ENCODE results near the gene KCNAB2.

DNA sequence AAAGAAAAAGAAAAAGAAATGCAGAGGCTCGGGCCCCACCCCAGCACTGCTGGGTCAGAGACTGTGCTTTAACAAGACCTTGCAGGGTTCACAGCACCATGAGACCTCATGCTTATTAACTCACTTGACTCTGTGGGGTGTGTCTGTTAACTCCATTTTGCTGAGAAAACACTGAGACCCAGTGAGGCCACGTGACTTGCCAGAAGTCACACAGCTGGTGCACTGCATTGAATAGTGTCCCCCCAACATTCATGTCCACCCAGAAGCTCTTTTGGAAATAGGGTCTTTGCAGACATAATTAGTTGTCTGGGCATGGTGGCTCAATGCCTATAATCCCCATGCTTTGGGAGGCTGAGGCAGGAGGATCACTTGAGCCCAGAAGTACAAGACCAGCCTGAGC, 94.7 kb downstream of the KCNAB2 start:
- TF ChIP-seq TAF1 (IDR thresholded peaks at IDR 0.05; ENCODE audit: borderline replicate concordance, insufficient read depth, low read length), result no peak
- no peak for TF ChIP-seq SIN3A (IDR thresholded peaks at IDR 0.05; ENCODE audit: borderline replicate concordance, insufficient read depth, low read length)
- TF ChIP-seq, protein P1, sequence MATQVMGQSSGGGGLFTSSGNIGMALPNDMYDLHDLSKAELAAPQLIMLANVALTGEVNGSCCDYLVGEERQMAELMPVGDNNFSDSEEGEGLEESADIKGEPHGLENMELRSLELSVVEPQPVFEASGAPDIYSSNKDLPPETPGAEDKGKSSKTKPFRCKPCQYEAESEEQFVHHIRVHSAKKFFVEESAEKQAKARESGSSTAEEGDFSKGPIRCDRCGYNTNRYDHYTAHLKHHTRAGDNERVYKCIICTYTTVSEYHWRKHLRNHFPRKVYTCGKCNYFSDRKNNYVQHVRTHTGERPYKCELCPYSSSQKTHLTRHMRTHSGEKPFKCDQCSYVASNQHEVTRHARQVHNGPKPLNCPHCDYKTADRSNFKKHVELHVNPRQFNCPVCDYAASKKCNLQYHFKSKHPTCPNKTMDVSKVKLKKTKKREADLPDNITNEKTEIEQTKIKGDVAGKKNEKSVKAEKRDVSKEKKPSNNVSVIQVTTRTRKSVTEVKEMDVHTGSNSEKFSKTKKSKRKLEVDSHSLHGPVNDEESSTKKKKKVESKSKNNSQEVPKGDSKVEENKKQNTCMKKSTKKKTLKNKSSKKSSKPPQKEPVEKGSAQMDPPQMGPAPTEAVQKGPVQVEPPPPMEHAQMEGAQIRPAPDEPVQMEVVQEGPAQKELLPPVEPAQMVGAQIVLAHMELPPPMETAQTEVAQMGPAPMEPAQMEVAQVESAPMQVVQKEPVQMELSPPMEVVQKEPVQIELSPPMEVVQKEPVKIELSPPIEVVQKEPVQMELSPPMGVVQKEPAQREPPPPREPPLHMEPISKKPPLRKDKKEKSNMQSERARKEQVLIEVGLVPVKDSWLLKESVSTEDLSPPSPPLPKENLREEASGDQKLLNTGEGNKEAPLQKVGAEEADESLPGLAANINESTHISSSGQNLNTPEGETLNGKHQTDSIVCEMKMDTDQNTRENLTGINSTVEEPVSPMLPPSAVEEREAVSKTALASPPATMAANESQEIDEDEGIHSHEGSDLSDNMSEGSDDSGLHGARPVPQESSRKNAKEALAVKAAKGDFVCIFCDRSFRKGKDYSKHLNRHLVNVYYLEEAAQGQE (IDR thresholded peaks at IDR 0.05; ENCODE audit: insufficient read depth in 1 of 2, low read depth in 2 of 2, low read length in 2 of 2), result no peak
- no peak for TF ChIP-seq POLR2AphosphoS5 (IDR thresholded peaks at IDR 0.05; ENCODE audit: low read depth, low read length)
- TF ChIP-seq FOXP2 (optimal IDR thresholded peaks at IDR 0.05; ENCODE audit: borderline replicate concordance, extremely low read depth, extremely low read length, insufficient read depth), result no peak

All from PFSK-1 (cell line).